Activated T-helper 1 cell treated with anti-CD3 and anti-CD28 coated beads, Interleukin-2, amount 50 U/mL, for 16 hours (primary cell): ENCODE measurements around the gene CALML3.

Experiments
- DNase-seq, 2 donors: peaks; one replicate each; pipeline ENCODE4 v3.0.0-alpha.2; 2020; ENCODE audit warnings: low read depth in 1 of 2, low spot score in 1 of 2

The CALML3 gene

DNA sequence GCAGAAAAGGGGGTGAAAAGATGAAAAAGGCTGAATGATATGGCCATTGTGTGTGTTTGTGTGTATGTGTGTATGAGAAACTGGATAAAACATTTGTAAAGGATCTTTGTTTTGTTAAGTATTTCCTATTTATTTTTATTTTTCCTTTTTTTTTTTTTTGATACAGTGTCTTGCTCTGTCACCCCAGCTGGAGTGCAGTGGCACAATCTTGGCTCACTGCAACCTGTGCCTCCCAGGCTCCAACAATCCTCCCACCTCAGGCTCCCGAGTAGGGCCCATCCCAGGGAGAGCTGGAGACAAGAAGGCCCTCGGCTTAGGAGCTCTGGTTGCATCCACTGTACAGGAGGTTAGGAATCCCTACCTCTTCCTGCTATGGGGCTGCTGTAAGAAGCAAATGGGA is 18.5 kb upstream of the CALML3 start:
- DNase-seq: no peak

DNA sequence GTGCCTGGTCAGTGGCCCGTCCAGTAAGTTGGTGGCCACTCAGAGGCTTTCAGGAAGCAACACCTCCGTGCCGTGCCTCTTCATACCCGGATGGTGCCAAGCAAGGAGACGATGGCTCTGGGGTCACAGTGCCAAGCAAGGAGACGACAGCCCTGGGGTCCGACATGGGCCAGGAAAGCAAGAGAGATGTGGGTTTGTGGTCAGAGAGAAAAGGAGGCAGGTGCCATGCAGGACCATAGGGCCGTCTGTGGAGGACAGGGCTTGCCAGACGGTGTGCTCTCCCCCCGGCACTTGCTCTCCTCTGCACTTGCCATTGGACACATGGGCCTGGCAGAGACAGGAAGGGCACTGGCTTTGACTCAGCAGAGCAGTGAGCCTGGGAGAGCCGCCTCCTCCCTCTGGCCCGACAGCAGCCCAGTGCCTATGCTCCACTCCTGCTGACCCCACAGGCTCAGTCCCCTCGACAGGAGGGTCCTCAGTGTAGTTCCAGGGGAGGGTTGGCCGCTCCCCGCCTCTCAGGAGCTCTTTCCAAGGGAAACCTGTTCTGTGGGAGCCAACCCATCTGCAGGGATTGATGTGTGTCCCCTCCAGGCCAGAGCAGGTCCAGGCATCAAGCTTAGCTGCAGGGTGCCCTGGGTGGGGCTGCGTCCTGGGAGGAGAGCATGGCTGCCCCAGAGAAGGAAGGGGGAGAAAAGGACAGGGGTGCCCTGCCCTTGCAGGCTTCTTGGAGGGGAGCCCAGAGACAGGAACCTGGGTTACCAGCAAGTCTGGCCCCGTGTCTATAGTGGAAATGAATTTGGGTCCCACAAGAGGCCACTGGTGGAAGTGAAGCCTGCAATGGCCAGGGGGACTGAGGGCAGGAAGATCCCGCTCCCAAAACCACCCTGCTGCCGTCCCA is 17.8 kb upstream of the CALML3 start:
- no peak for DNase-seq

DNA sequence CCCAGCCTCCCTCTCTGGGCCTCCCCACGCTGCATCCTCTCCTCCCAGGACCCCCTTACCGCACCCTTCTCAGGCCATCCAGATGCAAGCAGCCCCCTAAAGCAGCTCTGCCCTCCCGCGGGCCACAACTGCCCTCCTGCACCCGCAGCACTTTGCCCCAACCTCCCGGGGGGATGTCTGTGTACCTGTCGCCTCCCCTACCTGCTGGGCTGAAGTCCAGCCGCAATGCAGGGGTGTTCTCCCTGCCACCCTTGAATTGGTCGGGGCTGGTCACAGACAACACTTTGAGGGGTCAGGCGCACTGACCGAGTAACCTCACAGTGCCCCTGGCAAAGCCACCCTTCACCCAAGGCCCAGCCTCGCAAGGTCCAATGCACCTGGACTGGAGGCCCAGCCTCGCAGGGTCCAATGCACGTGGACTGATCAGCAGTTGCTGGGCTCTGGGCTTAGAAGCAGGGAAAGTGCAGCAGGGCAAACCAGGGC is 17.1 kb upstream of the CALML3 start:
- no peak for DNase-seq

GRCh38 chr10:5508161-5508604 is 16.6 kb upstream of the CALML3 start:
- DNase-seq: no peak

- DNase-seq: no peak
Measured at GRCh38 chr10:5508786-5509185, 16.0 kb upstream of the CALML3 start.

DNA sequence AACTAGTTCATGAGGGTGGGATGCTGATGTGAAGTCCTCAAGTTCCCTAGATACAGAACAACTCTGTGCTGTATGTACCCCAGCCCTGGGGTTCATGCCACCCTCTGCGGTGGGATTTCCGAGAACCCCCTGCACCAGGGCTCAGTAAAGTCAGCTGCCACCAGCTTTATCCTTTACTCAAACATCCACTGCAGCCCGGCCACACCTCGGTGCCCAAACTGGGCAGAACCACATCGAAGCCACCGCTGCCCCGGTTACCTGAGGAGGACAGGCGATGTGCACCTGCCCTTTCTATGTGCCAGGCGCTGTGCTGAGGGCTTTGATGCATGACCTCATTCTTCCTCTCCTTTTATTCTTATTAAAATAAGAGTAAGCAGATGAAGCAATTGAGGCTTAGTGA is 15.5 kb upstream of the CALML3 start:
- DNase-seq: no peak

- DNase-seq: no peak
Measured at GRCh38 chr10:5509691-5510090, 15.1 kb upstream of the CALML3 start.

DNA sequence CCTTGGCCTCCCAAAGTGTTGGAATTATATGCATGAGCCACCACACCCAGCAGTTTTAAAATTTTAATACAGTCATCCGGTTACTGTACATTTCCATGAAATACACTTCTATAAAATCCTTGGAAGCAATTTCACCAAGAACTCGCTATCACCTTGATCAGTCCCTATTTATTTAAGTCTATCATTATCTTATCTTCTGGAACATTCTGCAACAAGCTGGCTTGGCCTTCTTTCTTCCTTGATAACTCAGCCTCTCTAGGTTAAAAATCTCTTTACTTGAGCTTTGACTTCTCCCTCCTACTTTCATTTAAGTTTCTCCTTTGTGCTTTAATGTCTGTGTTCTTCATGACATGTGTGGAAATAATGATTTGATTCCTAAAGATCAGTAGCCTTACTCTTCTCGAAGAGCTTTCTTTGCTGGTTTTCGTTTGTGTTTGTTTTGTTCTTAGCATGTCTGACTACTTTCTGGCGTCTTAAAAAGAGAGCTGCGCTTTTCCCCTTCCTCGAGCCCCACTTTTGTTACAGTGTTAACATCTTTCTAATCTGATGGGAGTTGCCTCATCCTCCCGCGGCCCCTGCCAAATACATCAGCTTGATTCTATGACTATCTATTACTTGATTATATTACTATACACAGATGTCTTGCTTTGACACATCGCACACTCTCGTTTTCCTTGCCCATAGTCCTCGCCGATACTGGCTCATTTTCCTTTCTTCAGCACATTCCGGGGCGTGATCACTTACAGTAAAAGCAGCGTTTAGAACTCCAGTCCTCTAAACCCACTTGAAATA is 14.3 kb upstream of the CALML3 start:
- no peak for DNase-seq

DNA sequence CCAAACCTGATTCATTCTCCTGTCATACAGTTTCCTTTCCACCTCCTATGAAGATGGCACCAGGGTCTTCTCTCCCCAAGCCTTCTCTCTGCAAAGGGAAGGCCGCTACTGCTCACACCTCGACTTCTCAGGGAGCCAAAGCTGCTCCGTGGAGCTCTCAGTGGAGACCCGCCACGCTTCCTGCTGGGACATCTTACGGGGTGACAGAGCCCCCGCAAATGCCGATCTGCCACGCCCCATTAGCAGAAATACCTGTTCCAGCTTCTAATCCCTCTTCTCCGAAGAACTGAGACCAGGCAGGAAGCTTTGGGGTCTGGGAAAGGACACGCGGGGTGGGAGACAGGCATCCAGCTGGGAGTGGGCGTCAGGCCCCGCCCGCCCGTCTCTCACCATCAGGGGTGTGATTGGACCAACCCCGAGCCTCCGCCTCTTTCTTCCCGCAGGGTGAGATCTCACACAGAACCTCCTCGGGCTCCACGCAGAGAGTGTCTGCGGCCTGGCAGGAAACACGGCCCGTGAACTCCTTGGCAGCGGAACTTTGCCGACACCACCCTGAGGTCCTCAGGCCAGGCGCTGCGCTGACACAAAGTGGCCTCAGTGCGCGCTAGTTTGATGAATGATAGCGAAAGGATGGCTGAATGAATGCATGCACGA is 13.4 kb upstream of the CALML3 start:
- DNase-seq: no peak

GRCh38 chr10:5511885-5512280 is 12.9 kb upstream of the CALML3 start:
- no peak for DNase-seq

DNA sequence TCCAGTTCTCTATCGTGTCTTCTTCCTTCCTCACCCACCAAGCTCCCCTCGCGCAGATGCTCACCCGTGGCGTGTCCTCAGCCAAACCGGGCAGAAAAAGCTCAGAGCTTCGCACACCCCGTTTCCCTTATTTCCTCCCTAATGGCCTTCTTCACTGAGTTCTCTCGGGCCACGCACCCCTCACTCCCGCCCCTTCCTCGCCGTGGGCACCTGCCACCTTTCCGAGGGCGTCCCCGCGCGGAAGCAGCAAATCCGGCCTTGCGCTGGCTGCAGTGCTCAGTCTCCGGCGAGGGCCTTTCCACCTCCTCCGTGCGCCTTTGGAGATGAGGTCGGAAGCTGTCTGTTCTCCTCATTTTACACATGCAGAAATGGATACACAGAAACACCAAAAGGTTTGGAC is 12.4 kb upstream of the CALML3 start:
- no peak for DNase-seq

DNA sequence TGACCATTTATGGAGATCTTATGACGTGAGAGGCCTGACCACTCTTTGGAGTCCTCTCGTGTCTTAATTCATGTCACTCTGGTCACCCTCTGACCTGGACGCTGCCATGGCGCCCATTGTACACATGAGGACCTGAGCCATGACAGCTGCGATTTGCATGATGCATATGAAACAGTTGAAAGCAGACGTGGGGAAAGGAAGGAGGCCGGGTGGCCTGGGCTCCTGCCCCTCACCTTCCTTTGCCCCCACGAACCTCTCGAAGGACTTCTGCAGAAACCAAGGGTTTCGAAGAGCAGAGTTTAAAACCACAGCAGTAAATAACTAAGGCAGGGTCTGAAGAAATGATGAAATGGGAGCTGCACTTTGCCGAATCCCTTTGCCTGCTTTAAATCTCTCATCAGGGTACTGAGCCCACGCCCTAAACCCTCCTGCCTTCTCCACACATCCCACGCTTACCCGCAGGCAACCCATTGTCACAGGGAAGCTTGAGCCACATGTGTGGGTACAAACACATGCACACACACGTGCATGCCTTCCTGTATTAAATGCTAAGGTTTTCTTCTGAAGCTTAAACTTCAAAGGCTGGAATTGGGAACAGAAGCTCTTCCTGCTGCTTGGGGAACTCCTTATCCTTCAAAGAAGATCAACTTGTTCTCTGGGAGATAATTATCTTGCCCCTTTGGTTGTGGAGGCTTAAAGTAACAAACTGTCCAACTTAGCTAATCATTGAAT is 11.7 kb upstream of the CALML3 start:
- no peak for DNase-seq

DNA sequence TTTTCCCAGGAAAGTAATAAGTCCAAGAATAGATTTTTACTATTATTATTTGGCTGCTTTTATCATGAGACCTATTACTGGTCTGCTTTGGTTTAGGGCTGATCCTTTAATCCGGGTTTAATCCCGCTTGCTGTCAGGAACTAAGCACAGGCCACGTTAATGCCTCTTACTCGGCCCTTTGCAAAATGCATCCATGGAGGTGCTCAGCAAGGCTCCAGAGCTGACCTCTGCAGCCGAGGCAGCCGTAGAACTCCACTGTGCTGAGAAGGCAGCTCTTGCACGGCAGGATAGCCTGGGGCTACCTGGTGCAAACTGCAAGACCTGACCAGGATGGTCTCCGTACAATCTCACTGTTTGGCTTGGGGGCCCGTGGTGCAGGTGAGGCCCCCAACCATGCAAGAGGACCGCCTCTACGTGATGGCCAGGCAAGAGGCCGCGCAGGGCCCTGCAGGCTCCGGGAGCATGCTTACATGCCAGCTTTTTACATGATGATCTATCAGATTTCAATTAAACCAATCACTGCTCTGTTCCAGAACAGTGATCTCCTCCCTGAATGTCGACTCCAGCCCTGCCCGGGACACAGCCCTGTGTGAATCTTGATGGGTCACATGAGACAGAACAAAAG is 10.4 kb upstream of the CALML3 start:
- no peak for DNase-seq

DNA sequence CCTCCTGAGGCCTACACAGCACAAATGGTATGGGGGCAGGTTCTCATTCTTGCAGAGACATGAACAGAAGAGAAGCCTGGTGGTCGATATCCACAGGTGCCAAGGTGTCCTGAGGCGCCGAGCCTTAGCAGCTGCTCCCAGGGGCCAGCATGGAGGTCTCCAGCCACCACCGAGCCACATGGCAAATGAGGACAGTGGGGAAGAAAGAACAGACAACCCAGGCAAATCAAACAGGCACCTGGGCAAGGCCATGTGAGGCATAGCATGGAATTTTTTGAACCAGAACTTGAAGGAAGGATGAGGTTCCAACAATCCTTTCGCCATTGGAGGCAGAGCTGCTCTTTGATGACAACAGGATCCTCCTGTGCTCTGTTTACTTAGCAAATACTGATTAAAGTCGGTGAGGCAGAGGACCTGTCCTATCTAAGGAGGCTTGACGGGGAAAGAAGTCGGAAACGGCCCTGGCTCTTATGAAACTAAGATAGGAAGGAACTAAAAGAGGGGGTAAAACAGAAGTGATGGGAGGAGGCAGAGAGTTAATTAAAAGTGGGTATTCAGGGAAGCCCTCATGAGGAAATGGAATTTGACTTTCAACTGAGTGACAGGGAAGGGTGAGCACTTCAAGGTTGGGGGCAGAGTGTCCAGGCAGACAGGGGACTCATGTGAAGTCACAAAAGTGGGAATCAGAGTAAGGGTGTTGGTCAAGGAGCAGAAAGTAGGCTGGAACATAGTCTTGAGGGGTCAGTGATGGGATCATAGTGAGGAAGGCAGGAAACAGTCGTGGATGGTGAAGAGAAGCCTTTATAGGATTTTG is 8.6 kb upstream of the CALML3 start:
- no peak for DNase-seq

DNA sequence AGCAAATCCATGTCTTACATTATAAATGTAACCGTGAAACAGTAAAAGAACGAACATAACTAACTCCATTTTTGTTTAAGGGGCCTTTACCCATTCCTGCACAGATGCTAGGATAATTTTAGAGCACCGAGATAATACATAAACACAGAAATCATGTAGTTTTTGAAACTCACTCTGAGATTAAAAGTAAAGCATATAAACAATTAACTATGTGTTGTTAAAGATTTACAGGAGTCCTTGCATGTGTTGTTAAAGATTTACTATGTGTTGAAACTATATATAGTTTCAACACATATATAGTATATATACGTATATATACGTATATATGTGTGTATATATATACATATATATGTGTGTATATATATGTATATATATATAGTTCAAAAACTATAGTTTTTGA is 7.2 kb upstream of the CALML3 start:
- no peak for DNase-seq

DNA sequence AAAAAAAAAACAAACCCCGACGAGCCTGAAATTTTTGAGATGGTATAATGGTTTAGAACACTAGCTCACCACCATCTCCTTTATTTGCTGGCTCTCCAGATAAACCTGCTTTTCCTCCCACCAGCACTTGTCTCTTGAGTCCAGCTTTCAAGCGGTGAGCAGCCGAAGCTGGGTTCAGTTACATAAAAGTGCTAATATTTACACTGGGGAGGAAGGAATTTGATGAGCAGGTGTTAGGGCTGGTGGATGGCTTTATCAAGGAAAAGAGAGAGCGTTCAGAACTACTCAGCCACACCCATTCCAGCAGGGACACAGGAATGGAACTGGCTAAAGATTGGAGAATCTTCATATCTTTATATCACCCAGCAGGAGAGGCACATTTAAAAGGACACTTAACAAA is 6.6 kb upstream of the CALML3 start:
- no peak for DNase-seq

DNA sequence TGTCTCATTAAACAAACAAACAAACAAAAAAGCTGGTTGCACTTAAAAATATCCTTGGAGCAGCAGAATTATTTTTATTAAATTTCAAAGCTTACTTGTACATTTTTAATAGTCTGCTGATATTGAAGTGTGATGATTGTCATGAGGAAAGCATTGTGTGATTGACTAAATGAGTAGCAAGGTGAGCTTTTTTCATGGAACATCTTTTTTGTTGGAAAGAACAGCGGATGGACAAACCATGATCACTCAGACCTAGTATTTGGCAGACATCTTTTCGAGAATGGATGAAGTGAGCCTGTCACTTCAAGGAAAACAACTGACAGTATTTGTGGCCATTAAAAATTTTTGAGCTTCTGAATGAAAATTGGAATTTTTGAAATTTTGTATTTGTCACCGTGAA is 5.7 kb upstream of the CALML3 start:
- DNase-seq: no peak

DNA sequence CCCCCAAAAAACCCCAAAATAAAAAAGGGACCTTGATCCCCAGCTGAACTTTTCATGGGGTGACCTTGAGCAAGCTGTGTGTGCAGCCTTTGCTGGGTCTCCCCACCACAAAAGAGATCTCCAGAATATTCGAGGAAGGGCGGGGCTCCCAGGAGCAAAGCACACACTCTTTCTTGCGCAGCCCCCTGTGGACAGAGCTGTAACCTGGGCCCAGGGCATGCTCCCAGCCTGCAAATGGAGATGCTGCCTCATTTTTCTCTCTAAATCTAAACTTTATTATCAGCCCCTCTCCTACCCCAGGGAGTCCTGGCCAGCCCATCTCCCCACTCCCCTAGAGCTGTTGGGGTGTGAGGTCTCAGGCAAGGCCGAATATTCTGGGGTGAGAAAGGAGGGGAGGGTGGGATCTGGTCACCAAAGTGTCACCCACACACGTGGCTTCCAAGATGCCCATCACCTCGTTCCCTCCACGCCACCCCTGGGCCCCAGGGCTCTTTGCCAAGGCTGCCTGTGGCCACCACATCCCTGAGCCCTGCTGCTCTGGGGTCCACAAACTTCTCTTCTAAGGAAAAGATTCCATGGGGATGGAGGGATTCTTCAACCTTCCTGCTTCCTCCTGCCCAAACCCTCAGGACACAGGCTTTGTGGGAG is 1.7 kb upstream of the CALML3 start:
- DNase-seq: no peak
